ENCODE measurements around the gene VIPAS39.

Gene VIPAS39

GRCh38 chr14:77377502-77377844 is 79.9 kb downstream of the VIPAS39 start:
- Histone ChIP-seq H3K27me3 (replicated peaks in 2 of 5; ENCODE audit: control insufficient read depth in 4 of 5, insufficient read depth in 5 of 5, low read length in 4 of 5) (no peaks in the 10 kb centered on the region), H3K27ac (ENCODE audit: insufficient read depth in 1 of 2, low read depth in 1 of 2, low read length in 2 of 2, poor library complexity in 1 of 2, severe bottlenecking in 2 of 2) (peak overlapping the region in 1 of 2 experiments; percentile 94), H3K4me1 (ENCODE audit: control extremely low read depth in 1 of 4, control insufficient read depth in 4 of 4, insufficient read depth in 4 of 4, low read length in 3 of 4) (peaks cover 14 to 41% (median 28%) of the 10 kb centered on the region in 4 experiments), H3K36me3 (ENCODE audit: control insufficient read depth in 4 of 4, insufficient read depth in 4 of 4, low read length in 3 of 4) (no peaks in the 10 kb centered on the region), H3K4me3 (ENCODE audit: control insufficient read depth in 1 of 7, extremely low read depth in 1 of 7, insufficient read depth in 4 of 7, low read depth in 2 of 7, low read length in 6 of 7) (peak overlapping the region; percentile 67 to 97 (median 96)), H3K9me3 (ENCODE audit: control extremely low read depth in 1 of 5, control insufficient read depth in 4 of 5, insufficient read depth in 2 of 5, low read depth in 1 of 5, low read length in 4 of 5) (no peaks in the 10 kb centered on the region)
- 14% methylated on average over 10 of the region's 10 CpGs for WGBS (ENCODE audit: insufficient coverage)
- CTCF ChIA-PET = interaction anchor here (0.9 to 1.2 kb wide), 3 partner anchors 29 to 240 kb away, joined by 3 read pairs; no protein-coding TSS in a partner anchor
- POLR2A ChIA-PET = no interaction called here
- no peak for DNase-seq

- H3K36me3 ChIP-seq (ENCODE audit: control insufficient read depth in 4 of 4, insufficient read depth in 4 of 4, low read length in 3 of 4) = no peaks in the 10 kb centered on the region
- DNase-seq = peak; percentile 87 to 93 (median 91)
- ChIA-PET POLR2A (no interaction called here), CTCF (interaction anchor here (0.9 to 1.2 kb wide), 4 partner anchors 15 to 241 kb away, joined by 3 read pairs; no protein-coding TSS in a partner anchor)
- H3K27me3 ChIP-seq (replicated peaks in 2 of 5; ENCODE audit: control insufficient read depth in 4 of 5, insufficient read depth in 5 of 5, low read length in 4 of 5) = no peaks in the 10 kb centered on the region
- WGBS (ENCODE audit: insufficient coverage) = 0% methylated on average over 61 of the region's 69 CpGs
- no peaks in the 10 kb centered on the region for H3K9me3 ChIP-seq (ENCODE audit: control extremely low read depth in 1 of 5, control insufficient read depth in 4 of 5, insufficient read depth in 2 of 5, low read depth in 1 of 5, low read length in 4 of 5)
- H3K27ac ChIP-seq (ENCODE audit: insufficient read depth in 1 of 2, low read depth in 1 of 2, low read length in 2 of 2, poor library complexity in 1 of 2, severe bottlenecking in 2 of 2) = peak within 1 kb of the TSS; percentile 85 to 94
- peaks cover 17 to 47% (median 33%) of the 10 kb centered on the region in 4 experiments for H3K4me1 ChIP-seq (ENCODE audit: control extremely low read depth in 1 of 4, control insufficient read depth in 4 of 4, insufficient read depth in 4 of 4, low read length in 3 of 4)
- H3K4me3 ChIP-seq (ENCODE audit: control insufficient read depth in 1 of 7, extremely low read depth in 1 of 7, insufficient read depth in 4 of 7, low read depth in 2 of 7, low read length in 6 of 7) = peak within 1 kb of the TSS; percentile 67 to 97 (median 96)
Measured at GRCh38 chr14:77376771-77377501, 80.5 kb downstream of the VIPAS39 start, which contains the start of the genes SAMD15 and TMED8. Gene SAMD15 (plus strand): TSS chr14:77377379. CDS start chr14:77377419, 40 bp downstream. Gene TMED8 (minus strand): TSS chr14:77377094. CDS start chr14:77377053, 41 bp downstream.

All from common myeloid progenitor, CD34-positive (primary cell).